Middle frontal gyrus (tissue), 1 donor: ENCODE data around the gene EPS15.
"Not testable (repeated sequence)": the region's sequence is repeated elsewhere in the genome, so short reads cannot be mapped to it uniquely, and the experiment has no call there.

Experiments used
- DNase-seq: peaks from one replicate; pipeline ENCODE4 v3.0.0-alpha.2; 2015; ENCODE audit warnings: low spot score; ENCODE audit errors: extremely low spot score

Gene EPS15

DNA sequence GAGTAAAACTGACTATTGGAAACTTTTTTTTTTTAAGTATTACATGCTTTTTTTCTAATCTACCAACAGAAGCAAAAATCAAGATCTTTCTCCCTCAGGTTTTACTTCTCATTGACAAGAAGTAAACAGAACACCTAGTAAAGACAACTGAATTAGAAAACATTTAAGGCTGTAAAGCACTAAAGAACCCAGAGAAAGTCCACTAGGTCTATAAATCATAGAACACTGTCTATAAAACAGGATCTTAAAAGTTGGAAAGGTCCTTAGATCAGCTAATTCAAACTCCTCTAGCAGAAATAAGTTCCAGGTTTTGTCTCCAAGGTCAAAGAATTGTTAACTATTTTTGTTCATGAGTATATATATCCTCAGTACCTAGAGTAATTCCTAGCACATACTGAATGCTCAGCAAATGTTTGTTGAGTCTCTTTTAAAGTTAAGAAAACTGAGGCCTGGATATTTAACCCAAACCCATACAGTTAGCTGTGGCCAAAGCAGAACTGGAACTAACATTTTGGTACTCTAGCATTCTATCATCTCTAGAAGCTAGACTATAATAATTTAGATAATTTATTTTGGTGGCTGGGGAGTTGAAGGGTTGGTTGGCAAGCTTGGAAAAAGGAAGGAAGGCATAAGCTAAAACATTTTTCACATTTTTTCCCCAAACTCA is 3.0 kb downstream of the EPS15 start:
- DNase-seq: no peak

GRCh38 chr1:51515312-51515960 is 3.6 kb downstream of the EPS15 start:
- no peak for DNase-seq

DNA sequence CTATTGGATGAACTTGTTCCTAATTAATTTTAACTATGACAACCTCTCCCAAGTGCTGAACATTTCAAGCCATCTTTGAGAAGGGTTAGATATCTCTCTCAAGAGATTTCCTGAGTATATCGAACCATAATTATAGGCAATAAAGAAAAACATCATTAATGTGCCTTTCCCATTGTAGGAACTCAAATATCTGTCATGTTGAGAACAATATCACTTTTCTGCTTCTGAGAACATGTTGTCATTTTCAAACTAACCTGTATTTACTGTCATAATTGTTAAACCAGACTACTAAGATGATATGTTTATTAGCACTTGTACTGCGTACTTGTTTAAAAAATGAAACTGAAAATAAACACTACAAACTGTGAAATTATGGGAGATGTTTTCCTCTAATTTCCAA is 4.3 kb downstream of the EPS15 start:
- DNase-seq: no peak

DNA sequence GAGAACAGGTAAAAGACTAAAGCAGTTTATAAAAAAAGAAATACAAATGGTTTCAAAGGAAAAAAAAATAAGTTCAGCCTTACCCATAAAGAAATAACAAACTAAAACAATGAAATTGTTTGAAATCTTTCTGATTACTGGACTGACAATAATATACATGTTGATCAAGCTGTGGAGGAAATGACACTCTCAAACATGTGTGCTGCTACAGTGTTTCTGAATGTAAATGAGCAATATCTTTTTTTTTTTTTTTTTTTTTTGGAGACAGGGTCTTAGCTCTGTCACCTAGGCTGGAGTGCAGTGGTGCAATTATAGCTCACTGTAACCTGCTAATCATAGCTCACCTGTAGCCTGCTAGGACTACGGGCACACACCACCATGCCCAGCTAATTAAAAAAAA is 6.5 kb downstream of the EPS15 start:
- DNase-seq: no peak

DNA sequence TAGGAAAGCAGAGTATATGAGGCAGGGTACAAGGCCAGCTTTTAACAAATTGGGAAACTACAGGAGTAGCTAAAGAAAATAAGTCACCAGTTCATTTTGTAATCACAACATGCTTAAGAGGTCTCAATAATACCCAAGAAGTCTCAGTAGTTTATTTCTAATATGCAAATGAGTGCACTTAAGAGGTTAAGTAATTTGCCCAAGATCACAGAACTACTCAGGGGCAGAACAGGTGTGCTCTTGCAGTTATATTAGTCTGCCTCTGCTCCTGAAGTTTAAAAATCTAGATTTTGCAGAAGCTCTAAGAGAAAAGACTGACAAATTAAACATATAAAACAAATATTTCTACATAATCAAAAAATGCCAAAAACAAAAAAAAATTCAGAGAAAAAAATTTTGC is 6.9 kb downstream of the EPS15 start:
- DNase-seq: no peak

DNA sequence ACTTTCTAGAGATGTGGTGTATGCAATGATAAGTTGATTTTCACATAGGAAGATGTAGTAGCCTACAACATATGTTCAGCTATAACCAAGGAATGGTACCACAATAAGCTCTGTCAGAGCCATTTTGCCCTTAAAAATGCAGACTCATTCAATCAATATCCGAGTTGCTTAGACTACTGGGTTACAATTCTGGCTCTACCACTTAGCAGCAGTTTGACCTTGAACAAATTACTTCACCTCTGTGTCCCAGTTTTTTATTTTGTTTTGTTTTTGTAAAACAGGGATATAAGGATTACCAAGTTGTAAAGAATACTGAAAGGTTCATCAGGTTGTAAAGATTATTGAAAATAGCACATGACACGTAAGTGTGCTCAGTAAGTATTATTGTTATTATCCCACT is 9.3 kb downstream of the EPS15 start:
- DNase-seq: no peak

DNA sequence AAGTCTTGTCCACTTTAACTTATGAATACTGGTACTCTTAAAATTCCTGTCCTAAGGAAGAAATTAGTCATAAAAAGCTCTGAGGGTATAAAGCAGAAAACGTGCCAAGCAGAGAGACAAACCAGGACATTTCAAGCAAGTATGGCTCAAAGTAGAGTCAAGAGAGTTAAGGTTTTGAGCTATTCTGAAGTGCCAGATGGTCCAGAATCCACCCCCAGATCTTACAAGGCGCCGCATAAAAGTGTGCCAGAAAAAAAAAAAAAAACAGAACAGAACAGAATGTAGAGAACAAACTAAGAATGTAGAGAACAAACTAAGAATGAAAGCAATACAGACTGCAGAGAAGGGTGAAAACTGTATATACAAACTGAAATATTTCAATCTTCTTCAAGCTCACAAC is 12.5 kb downstream of the EPS15 start:
- DNase-seq: peak; percentile 44

- no peak for DNase-seq
Measured at GRCh38 chr1:51504806-51505525, 14.1 kb downstream of the EPS15 start.

GRCh38 chr1:51501218-51501630 is 17.8 kb downstream of the EPS15 start:
- DNase-seq: not testable (repeated sequence)

DNA sequence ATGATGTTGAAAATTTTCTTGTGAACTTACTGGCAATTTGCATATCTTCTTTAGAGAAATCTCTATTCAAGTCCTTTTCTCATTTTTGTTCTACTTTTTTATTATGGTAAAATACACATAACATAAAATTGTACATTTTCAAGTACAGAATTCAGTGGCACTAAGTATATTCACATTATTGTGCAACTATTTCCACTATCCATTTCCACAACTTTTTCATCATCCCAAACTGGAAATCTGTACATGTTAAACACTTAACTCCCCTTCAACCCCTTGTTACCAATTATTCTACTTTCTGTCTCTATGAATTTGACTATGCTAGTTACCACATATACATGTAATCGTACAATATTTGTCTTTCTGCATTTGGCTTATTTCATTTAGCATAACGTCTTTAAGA is 19.4 kb downstream of the EPS15 start:
- DNase-seq: no peak

DNA sequence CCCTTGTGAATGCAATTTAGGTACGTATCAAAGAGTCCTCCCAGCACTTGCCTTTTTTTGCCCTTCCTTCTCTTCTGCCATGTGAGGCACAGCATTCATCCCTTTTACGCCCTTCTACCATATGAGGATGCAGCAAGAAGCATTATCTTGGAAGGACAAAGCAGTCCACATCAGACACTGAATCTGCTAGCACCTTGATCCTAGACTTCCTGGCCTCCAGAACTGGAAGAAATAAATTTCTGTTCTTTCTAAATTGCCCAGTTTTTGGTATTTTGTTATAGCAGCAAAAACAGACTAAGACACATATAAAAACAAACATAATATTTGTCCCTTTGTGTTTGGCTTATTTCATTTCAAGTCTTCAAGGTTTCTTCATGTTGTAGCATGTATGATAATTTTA is 20.1 kb downstream of the EPS15 start:
- DNase-seq: no peak

GRCh38 chr1:51497340-51497739 is 21.7 kb downstream of the EPS15 start:
- no peak for DNase-seq

DNA sequence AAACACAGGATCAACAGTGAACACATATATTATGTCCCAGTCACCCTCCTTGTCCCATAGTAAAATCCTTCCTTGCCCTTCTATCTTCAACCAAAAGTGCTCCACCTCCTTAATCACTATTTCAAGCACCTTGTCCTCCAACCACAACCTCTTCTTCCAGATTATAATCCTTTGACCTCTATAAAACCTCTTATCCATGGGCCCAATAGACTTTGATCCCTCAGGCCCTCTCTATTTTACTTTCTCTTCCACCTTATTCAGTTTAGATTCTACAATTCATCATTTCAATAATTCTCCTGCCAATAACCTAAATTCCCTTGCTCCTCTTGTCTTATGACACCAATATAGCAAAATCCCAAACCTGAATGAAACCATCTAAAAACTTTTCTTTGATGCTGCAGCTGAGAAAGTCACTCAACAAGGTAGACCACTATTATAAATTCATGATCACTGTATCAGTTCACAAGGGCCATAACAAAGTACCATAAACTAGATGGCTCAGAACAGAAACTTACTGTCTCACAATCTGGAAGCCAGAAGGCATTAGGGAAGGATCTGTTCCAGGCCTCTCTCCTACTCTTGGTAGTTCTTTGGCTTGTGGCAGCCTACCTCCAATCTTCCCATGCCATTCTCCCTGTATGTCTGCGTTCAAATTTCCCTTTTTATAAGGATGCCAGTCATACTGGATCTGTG is 24.8 kb downstream of the EPS15 start:
- no peak for DNase-seq

DNA sequence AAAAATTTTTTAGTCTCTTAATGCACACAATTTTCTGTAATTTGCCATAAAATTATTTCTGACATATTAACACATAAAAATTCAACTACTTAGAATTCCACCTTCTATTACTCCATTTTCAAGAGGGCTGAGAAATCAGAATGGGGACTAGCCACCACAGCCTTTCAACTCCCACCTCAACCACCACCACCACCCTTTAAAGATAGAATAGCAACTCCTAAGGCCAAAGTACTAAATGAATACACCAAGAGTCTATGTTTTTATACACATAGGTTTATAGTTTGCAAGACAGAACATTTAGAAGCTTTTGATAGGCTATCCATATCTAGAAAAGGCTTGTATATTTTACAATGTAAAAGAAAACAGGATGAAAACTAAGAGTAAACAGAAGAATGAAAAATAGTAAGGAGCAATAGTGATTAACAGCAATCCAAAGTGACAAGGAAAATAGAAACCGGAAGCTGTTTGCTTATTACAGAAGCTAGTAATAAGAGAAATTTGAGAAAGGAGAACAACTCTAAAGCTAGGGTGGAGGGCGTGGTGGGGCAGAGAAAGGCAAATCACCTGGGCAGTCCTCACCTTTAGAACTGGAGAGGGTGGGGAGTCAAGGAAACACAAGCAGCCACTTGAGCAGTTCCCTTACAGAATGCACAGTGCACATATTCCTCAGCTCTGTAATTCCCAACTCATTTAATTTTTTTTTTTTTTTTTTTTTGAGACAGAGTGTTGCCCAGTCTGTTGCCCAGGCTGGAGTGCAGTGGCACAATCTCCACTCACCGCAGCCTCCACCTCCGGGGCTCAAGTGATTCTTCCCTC is 27.7 kb downstream of the EPS15 start:
- no peak for DNase-seq

- DNase-seq: no peak
Measured at GRCh38 chr1:51489472-51489871, 29.6 kb downstream of the EPS15 start.

GRCh38 chr1:51488372-51489050 is 30.6 kb downstream of the EPS15 start:
- DNase-seq: no peak

GRCh38 chr1:51487628-51488027 is 31.4 kb downstream of the EPS15 start:
- DNase-seq: no peak

DNA sequence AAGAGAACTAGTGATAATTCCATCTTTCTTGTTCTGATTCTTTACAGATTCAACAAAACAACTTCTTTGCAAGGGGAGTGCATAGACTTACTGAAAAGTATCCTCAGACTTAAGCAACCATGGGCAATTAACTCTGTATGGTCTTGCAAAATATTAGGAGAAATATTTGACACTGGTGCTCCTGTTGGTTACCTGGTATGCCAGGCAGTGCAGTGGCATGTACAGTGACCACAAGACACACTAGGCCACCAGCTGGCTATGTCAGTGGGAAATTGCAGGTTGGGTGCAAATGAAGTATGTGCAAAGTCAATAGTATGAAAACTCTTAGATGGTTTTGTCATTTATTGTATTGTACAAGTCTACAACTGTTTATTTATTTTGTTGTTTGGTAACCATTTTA is 34.5 kb downstream of the EPS15 start:
- no peak for DNase-seq

GRCh38 chr1:51482881-51483280 is 36.2 kb downstream of the EPS15 start:
- no peak for DNase-seq

- not testable (repeated sequence) for DNase-seq
Measured at GRCh38 chr1:51474832-51475620, 44.0 kb downstream of the EPS15 start.
